GM12873 (cell line): ENCODE results near the gene PRND.

Experiments
- TF ChIP-seq, protein P1 (sequence below): IDR thresholded peaks from 2 replicates; pipeline ENCODE4 v1.5.1; 2012; ENCODE audit warnings: low read depth, mild to moderate bottlenecking, moderate library complexity, low read length, control low read depth; ENCODE audit not compliant: insufficient read depth; ENCODE audit errors: missing control alignments

The PRND gene, protein sequence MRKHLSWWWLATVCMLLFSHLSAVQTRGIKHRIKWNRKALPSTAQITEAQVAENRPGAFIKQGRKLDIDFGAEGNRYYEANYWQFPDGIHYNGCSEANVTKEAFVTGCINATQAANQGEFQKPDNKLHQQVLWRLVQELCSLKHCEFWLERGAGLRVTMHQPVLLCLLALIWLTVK

GRCh38 chr20:4721719-4722118 lies at the start of gene PRND:
Gene PRND (plus strand): TSS chr20:4721909. CDS start chr20:4724552, 2,643 bp downstream.
- TF ChIP-seq, protein P1, sequence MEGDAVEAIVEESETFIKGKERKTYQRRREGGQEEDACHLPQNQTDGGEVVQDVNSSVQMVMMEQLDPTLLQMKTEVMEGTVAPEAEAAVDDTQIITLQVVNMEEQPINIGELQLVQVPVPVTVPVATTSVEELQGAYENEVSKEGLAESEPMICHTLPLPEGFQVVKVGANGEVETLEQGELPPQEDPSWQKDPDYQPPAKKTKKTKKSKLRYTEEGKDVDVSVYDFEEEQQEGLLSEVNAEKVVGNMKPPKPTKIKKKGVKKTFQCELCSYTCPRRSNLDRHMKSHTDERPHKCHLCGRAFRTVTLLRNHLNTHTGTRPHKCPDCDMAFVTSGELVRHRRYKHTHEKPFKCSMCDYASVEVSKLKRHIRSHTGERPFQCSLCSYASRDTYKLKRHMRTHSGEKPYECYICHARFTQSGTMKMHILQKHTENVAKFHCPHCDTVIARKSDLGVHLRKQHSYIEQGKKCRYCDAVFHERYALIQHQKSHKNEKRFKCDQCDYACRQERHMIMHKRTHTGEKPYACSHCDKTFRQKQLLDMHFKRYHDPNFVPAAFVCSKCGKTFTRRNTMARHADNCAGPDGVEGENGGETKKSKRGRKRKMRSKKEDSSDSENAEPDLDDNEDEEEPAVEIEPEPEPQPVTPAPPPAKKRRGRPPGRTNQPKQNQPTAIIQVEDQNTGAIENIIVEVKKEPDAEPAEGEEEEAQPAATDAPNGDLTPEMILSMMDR, result no peak

DNA sequence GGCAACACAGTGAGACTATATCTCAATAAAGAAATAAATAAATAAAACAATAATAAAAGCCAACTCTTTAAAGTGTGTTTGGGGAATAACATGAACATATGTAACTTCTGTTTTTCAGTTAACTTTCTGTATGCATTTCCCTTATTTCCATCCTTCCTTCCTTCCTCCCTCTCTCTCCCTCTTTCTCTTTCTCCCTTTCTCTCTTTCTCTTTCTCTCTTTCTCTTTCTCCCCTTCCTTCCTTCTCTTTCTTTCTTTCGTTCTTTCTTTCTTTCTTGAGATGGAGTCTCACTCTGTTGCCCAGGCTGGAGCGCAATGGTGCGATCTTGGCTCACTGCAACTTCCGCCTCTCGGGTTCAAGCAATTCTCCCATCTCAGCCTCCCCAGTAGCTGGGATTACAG lies 48.8 kb upstream of the PRND start:
- TF ChIP-seq, protein P1, result no peak

DNA sequence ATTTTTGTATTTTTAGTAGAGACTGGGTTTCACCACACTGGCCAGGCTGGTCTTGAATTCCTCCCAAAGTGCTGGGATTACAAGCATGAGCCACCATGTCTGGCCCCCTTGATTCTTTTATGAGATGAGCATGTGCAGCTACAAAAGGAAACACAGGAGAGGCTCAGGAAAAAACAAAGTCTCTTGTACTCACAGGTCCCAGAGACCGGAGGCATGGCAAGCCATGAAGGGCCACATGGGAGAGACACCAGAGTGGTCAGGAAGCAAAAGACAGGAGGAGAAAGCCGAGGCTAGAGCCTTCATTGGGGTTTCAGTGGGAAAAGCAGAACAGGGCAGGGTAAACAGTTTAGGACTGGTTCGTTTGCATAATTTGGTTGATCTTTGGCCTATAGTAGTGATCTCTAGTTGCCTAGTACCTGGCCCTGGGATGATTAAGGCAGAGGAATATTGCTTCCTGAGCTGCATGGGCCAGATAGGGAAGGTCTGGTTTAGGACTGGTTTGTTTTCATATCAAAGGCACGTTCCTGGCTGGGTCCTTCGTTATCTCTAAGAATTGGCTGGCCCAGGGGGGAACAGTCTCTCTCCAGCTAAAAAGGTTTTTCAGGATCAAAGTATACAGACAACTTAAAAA lies 48.2 kb upstream of the PRND start:
- TF ChIP-seq, protein P1, result no peak

- TF ChIP-seq, protein P1, result no peak
These were observed 47.0 kb upstream of the PRND start for GRCh38 chr20:4674672-4675071.

- TF ChIP-seq, protein P1, result no peak
These were observed 43.9 kb upstream of the PRND start for GRCh38 chr20:4677846-4678245.

DNA sequence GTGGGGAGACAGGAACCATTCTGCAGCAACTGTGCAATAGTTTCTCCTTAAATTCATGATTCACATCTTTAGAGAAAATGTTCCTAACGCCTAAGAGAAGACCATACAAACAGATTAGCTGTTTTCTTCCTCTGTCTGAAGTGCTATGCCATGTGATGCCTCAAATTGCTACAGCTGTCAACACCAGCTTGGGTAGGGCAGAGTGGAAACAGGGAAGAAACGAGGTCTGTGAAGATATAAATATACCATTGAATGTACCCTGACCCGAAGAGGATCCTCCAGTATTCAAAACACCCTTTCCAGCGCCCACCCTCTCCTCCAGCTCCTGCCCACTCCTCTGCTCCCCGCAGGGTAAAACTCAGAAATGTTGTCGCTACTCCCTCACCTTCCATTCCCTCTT lies 40.3 kb upstream of the PRND start:
- TF ChIP-seq, protein P1, result no peak

GRCh38 chr20:4681991-4682401 lies 39.7 kb upstream of the PRND start:
- TF ChIP-seq, protein P1, result no peak
